GM10248 (cell line): ENCODE data around the gene IL20.
A peak's percentile ranks its signal among the peaks of the same experiment; 100 is the strongest.

Source experiments
- CTCF ChIA-PET: fragments of 300-600 bp; sonication (Branson Sonifier 250); formaldehyde crosslinking; extraction: SDS; loops from one replicate; lab custom pipeline; 2021; ENCODE audit warnings: antibody characterized with exemption; lab: Yijun Ruan, JAX
- POLR2A ChIA-PET: fragments of 350-650 bp; sonication (Branson Sonifier 250); formaldehyde crosslinking; extraction: SDS; loops from one replicate; lab custom pipeline; 2020; ENCODE audit warnings: antibody characterized with exemption; lab: Yijun Ruan, JAX
- DNase-seq: peaks from one replicate; pipeline ENCODE4 v3.0.0; 2012; ENCODE audit errors: extremely low spot score
- TF ChIP-seq, protein P1 (sequence below): IDR thresholded peaks from 2 replicates; pipeline ENCODE4 v1.5.1; 2012; ENCODE audit warnings: mild to moderate bottlenecking, low read depth; ENCODE audit errors: extremely low read depth, missing control alignments, control extremely low read depth

Gene IL20

DNA sequence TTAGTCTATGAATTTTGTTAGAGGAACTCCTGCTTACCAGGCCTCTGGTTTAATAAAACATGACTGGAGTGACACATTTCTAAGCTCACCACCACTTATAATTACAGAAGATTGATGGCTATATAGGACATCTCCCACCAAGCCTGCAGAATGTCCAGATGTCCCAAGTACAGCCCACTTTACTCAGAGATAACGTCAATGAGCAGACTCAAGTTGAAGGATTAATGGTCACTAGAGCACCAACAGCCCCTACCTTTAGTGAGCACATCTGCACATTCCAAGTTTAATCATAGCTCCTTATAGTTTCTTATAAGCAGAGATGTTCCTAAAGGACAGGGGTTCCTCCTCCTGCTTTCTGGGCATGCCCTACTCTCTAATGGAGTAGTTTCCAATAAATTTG lies 37.4 kb upstream of the IL20 start:
- POLR2A ChIA-PET: interaction anchor here (0.6 to 0.7 kb wide), 2 partner anchors 908 to 1758 kb away, joined by 3 to 5 read pairs; no protein-coding TSS in a partner anchor
- TF ChIP-seq, protein P1, sequence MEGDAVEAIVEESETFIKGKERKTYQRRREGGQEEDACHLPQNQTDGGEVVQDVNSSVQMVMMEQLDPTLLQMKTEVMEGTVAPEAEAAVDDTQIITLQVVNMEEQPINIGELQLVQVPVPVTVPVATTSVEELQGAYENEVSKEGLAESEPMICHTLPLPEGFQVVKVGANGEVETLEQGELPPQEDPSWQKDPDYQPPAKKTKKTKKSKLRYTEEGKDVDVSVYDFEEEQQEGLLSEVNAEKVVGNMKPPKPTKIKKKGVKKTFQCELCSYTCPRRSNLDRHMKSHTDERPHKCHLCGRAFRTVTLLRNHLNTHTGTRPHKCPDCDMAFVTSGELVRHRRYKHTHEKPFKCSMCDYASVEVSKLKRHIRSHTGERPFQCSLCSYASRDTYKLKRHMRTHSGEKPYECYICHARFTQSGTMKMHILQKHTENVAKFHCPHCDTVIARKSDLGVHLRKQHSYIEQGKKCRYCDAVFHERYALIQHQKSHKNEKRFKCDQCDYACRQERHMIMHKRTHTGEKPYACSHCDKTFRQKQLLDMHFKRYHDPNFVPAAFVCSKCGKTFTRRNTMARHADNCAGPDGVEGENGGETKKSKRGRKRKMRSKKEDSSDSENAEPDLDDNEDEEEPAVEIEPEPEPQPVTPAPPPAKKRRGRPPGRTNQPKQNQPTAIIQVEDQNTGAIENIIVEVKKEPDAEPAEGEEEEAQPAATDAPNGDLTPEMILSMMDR: no peak
- DNase-seq: no peak
- CTCF ChIA-PET: interaction anchor here (0.7 to 3.9 kb wide), 8 partner anchors 19 to 153 kb away, joined by 3 to 20 read pairs (median 4); no protein-coding TSS in a partner anchor

DNA sequence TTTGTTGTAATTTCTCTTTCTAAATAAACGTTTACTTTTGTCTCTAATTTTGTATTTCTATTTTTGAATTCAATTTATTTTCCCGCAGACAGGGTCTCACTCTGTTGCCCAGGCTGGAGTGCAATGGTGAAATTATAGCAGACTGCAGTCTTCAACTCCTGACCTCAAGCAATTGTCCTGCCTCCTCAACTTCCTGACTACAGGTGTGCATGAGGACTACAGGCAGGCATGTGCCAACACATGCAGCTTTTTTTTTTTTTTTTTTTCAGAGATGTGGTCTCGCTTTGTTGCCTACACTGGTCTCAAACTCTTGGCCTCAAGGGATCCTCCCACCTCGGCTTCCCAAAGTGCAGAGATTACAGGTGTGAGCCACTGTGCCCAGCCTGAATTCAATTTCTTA lies 36.7 kb upstream of the IL20 start:
- ChIA-PET CTCF (interaction anchor here (1.0 to 3.9 kb wide), 8 partner anchors 19 to 152 kb away, joined by 3 to 20 read pairs (median 4); no protein-coding TSS in a partner anchor), POLR2A (no interaction called here)
- no peak for DNase-seq
- TF ChIP-seq, protein P1: no peak

DNA sequence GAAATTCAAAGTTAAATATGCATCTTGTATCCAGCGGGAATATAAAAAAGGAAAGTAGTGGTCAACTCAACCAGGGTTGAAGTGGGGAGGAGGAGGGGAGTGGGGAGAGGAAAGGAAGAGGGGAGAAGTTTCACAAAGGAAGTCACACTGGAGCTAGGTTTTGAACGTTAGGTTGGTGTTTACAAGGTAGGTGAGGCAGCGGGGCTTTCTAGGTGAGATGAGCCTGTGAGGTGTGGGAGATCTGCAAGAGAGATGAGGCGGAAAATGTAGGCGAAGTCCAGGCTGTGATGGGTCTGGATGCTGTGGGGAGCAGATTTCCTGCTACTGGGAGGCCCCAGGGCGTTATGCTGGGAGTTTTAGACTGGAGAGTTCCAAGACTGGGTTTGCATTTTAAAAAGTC lies 36.1 kb upstream of the IL20 start:
- POLR2A ChIA-PET: no interaction called here
- no peak for DNase-seq
- CTCF ChIA-PET: interaction anchor here (1.0 to 8.2 kb wide), 5 partner anchors 21 to 104 kb away, joined by 3 to 40 read pairs (median 3); no protein-coding TSS in a partner anchor
- TF ChIP-seq, protein P1: no peak

DNA sequence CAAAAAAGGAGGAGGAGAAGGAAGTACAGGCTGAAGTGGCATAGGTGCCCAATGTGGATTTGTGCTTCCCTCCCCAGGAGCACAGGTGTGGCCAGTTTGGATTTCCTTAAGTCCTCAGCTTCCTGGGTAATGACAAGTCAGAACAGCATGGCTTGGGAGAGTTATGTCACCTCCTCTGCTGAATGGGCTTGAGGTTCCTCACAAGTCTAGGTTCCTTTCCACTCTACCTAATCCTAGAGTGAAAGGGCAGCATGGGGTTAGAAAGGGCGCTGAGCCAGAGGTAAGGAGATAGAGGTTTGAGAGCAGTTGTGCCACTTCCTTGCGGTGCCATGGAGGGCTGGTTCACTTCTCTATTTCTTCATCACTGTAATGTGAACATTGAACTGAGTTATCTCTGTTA lies 35.5 kb upstream of the IL20 start:
- POLR2A ChIA-PET: no interaction called here
- no peak for DNase-seq
- TF ChIP-seq, protein P1: no peak
- CTCF ChIA-PET: interaction anchor here (1.0 to 8.2 kb wide), 4 partner anchors 14 to 95 kb away, joined by 3 to 40 read pairs (median 3); no protein-coding TSS in a partner anchor

DNA sequence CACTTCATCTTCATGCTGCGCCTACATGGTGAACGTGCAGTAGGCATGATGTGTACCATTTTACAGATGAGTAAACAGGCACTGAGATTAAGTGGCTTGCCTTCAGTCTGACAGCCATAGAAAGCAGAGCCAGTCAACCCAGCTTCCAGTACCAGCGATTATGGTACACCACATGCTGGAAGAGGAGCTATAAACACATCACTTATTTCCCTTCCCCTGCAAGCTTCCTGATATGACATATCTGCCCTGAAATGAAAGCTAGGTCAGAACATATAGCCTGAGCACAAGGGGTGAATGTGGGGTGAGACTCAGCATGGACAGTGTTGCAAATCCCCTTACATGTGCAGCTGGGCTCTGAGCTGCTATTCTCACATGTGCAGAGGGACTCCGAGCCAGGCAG lies 33.8 kb upstream of the IL20 start:
- peak; percentile 33 for DNase-seq
- TF ChIP-seq, protein P1: no peak
- ChIA-PET CTCF (interaction anchor here (0.9 to 8.2 kb wide), 21 partner anchors 10 to 202 kb away, joined by 3 to 40 read pairs (median 4); partner anchors contain the start of gene IL20), POLR2A (interaction anchor here (1.0 kb wide), 1 partner anchor 87 kb away, joined by 3 read pairs; no protein-coding TSS in a partner anchor)

DNA sequence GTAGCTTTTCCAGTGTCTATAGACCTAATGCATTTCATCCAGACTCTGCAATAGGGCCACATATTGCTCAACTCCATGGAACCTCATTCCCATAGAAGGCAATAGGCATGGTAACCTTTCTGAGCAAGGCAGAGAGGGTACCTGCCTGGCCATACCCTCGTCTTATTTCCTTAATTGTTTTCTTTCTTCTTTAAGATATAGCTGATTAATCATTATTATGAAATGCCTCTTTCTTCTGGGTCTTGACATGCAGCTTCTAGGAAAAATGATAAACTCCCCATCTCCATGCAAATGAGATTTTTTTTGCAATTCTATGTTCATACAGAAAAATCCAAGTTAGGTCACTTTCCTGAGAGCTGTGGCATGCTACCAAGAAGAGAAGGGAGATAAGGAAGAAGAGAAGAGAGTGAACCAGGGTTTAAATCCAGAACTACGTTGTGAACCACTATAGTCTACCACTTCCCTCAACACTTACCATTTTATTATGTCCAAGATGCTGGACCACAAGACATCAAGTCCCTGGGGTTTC lies 33.0 kb upstream of the IL20 start:
- POLR2A ChIA-PET: interaction anchor here (0.6 to 1.0 kb wide), 2 partner anchors 66 to 87 kb away, joined by 3 read pairs; no protein-coding TSS in a partner anchor
- CTCF ChIA-PET: interaction anchor here (0.8 to 8.2 kb wide), 20 partner anchors 8 to 201 kb away, joined by 3 to 40 read pairs (median 4); partner anchors contain the start of gene IL20
- no peak for DNase-seq
- TF ChIP-seq, protein P1: no peak
